HUES48 (cell line): ENCODE measurements around the gene EPS8L2.

Experiments
- H3K27ac ChIP-seq: one replicate; pipeline ENCODE4 v1.7.0; 2013; ENCODE audit warnings: low read depth, low read length, inconsistent platforms
- H3K27me3 ChIP-seq: 2 replicates; pipeline ENCODE4 v1.6.1; 2013; ENCODE audit warnings: mild to moderate bottlenecking, low read length; ENCODE audit not compliant: control insufficient read depth, insufficient read depth
- H3K36me3 ChIP-seq: 2 replicates; pipeline ENCODE4 v1.6.1; 2013; ENCODE audit warnings: low read length; ENCODE audit not compliant: control insufficient read depth, insufficient read depth
- H3K4me1 ChIP-seq: 2 replicates; pipeline ENCODE4 v1.6.1; 2013; ENCODE audit warnings: mild to moderate bottlenecking, low read length; ENCODE audit not compliant: control insufficient read depth, insufficient read depth
- H3K4me3 ChIP-seq: 2 replicates; pipeline ENCODE4 v1.5.1; 2013; ENCODE audit warnings: mild to moderate bottlenecking, low read depth, low read length
- H3K9ac ChIP-seq: 2 replicates; pipeline ENCODE4 v1.6.1; 2013; ENCODE audit warnings: mild to moderate bottlenecking, low read depth, low read length, moderate library complexity
- H3K9me3 ChIP-seq: 2 replicates; pipeline ENCODE4 v1.6.1; 2013; ENCODE audit warnings: low read length; ENCODE audit not compliant: control insufficient read depth, insufficient read depth

Gene EPS8L2

DNA sequence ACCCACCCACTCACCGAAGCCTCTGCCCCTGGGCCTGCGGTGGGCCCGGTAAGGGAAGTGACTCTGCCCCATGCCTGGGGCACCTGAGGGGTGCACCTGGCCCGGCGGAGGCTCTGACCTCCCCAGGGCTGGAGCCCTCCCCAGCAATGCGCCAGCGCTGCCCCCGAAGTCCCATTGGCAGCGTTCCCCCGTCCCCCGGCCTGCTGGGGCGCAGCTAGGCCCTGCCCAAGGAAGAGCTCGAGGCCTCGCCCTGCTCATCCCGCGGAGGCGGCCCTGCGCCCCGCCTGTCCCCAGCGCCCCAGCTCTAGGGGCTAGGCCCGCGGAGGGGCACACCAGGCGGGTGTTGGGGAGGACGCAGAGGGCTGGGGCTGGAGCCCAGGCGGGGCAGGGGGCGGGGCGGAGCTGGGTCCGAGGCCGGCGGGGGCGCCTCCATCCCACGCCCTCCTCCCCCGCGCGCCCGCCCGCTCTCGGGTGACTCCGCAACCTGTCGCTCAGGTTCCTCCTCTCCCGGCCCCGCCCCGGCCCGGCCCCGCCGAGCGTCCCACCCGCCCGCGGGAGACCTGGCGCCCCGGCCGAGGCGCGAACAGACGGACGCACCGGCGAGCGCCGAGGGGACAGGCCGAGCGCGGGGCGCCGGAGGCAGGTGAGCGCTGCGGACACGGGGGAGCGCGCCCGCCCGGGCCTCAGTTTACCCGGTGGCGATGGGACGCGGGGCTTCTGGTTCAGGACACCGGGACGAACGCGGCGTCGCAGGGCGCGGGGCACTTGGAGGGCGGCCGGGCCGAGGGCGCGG lies at the start of gene EPS8L2:
EPS8L2 (plus strand) TSS at position 586 of the 793 bp plus-strand sequence. CDS start 3,177 bp downstream, outside the sequence.
- Histone ChIP-seq H3K4me1 (peaks cover 18% of the 10 kb centered on the region), H3K27ac (peak within 1 kb of the TSS; percentile 51), H3K36me3 (peaks cover 8% of the 10 kb centered on the region; the same call in 1 of the 2 replicates), H3K4me3 (peak within 1 kb of the TSS; percentile 59), H3K9ac (0 out of 2 replicates have a peak within 1 kb of the TSS, but pooled peaks have one; percentile 38), H3K27me3 (no peaks in the 10 kb centered on the region), H3K9me3 (no peaks in the 10 kb centered on the region)

DNA sequence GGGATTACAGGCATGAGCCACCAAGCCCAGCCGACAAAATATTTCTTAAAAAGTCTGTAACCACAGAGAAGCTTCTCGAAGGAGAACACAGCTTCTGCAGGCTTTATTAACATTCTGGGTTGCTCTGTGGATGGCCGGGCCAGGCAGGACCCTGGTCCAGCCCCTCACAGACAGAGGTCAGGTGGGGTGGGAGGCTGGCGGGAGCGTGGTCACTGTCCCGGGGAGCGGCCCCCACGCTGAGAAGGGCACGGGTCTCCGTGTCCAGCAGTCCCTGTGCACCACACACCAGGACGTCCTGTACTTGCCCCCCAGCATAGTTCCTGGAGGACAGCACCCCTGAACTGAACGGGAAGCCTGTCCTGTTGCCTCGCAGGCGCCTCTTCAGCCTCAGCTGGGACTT lies 49.6 kb upstream of the EPS8L2 start:
- Histone ChIP-seq H3K27me3 (no peaks in the 10 kb centered on the region), H3K36me3 (peaks cover 52% of the 10 kb centered on the region)

DNA sequence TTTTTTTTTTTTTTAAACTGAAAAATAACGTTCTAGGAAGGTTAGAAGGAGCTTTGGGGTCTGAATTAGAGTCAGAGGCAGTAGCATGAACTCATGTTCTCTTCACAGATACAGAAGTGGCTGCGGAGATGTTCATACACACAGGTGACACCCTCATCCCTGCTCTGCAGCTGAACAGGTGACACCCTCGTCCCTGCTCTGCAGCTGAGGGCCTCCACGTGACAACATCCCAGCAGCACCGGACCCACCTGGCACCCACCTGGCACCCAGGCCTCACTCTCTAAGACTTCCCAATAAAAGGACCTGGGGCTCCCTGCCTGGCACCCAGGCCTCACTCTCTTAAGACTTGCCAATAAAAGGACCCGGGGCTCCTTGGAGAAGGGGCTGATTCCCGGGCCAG lies 49.2 kb upstream of the EPS8L2 start:
- H3K27me3 ChIP-seq, result no peaks in the 10 kb centered on the region
- H3K9ac ChIP-seq, result no peak overlapping the region
- peaks cover 48% of the 10 kb centered on the region for H3K36me3 ChIP-seq
- H3K9me3 ChIP-seq, result no peaks in the 10 kb centered on the region
- no peaks in the 10 kb centered on the region for H3K4me1 ChIP-seq
- H3K4me3 ChIP-seq, result no peak overlapping the region
- H3K27ac ChIP-seq, result no peak overlapping the region

More for the DNA sequence above, 49.6 kb upstream of the EPS8L2 start:
- Histone ChIP-seq H3K4me3 (no peak overlapping the region), H3K27ac (no peak overlapping the region), H3K9ac (no peak overlapping the region), H3K9me3 (no peaks in the 10 kb centered on the region), H3K4me1 (no peaks in the 10 kb centered on the region)

GRCh38 chr11:657691-658126 lies 48.3 kb upstream of the EPS8L2 start:
- Histone ChIP-seq H3K4me1 (no peaks in the 10 kb centered on the region), H3K9ac (no peak overlapping the region), H3K27ac (no peak overlapping the region), H3K36me3 (peaks cover 47% of the 10 kb centered on the region), H3K4me3 (no peak overlapping the region), H3K27me3 (no peaks in the 10 kb centered on the region), H3K9me3 (no peaks in the 10 kb centered on the region)

GRCh38 chr11:659532-660085 lies 46.4 kb upstream of the EPS8L2 start:
- Histone ChIP-seq H3K27ac (no peak overlapping the region), H3K9ac (no peak overlapping the region), H3K36me3 (peaks cover 44% of the 10 kb centered on the region), H3K9me3 (no peaks in the 10 kb centered on the region), H3K4me1 (no peaks in the 10 kb centered on the region), H3K4me3 (no peak overlapping the region), H3K27me3 (no peaks in the 10 kb centered on the region)

DNA sequence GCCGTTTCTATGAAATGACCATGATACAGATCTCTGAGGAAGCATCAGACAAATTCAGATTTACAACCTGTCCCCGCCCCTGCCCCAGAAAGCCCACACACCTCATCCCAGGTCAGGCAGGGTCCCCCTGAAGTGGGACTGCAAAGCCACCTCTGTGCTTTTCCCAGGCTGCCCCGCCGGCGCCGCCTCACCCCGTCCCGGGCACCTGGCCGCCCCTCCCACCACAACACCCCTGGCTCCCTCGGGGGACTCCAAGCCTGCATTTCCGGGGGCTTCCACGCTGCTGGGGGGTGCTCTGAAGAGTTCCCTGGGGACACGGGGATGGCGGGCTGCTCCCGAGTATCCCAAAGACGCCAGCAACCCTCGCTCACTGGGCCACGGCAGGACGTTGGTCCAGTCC lies 45.8 kb upstream of the EPS8L2 start:
- no peaks in the 10 kb centered on the region for H3K4me1 ChIP-seq
- no peak overlapping the region for H3K9ac ChIP-seq
- H3K36me3 ChIP-seq, result peaks cover 44% of the 10 kb centered on the region
- no peaks in the 10 kb centered on the region for H3K27me3 ChIP-seq
- H3K27ac ChIP-seq, result no peak overlapping the region
- no peaks in the 10 kb centered on the region for H3K9me3 ChIP-seq
- H3K4me3 ChIP-seq, result no peak overlapping the region

GRCh38 chr11:660681-661444 lies 45.2 kb upstream of the EPS8L2 start:
- Histone ChIP-seq H3K4me3 (no peak overlapping the region), H3K4me1 (no peaks in the 10 kb centered on the region), H3K9me3 (no peaks in the 10 kb centered on the region), H3K27me3 (no peaks in the 10 kb centered on the region), H3K9ac (no peak overlapping the region), H3K36me3 (peaks cover 49% of the 10 kb centered on the region), H3K27ac (no peak overlapping the region)

DNA sequence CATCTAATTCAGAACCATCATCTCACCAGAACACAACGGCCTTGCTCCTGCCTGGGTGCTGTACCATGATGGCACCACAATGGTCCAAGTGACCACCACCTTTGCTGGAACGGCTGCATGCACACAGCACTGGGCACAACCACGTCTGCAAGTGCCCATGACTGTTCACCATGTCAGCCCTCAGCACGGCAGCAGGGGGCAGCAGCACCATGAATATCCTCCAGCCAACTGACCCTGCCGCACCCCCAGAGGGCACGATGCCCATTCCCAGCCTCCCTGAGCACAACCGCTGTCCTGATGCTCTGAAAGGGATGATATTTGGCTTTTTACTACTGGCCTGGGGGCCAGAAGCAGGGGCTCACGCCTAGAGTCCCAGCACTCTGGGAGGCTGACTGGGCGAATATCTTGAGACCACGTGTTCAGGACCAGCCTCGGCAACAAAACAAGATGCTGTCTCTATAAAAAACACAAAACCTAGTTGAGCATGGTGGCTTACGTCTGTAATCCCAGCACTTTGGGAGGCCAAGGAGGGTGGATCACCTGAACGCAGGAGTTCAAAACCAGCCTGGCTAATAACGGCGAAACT lies 43.2 kb upstream of the EPS8L2 start:
- Histone ChIP-seq H3K4me3 (no peak overlapping the region), H3K27ac (no peak overlapping the region), H3K27me3 (no peaks in the 10 kb centered on the region), H3K9ac (no peak overlapping the region), H3K4me1 (no peaks in the 10 kb centered on the region), H3K36me3 (peaks cover 49% of the 10 kb centered on the region), H3K9me3 (no peaks in the 10 kb centered on the region)

DNA sequence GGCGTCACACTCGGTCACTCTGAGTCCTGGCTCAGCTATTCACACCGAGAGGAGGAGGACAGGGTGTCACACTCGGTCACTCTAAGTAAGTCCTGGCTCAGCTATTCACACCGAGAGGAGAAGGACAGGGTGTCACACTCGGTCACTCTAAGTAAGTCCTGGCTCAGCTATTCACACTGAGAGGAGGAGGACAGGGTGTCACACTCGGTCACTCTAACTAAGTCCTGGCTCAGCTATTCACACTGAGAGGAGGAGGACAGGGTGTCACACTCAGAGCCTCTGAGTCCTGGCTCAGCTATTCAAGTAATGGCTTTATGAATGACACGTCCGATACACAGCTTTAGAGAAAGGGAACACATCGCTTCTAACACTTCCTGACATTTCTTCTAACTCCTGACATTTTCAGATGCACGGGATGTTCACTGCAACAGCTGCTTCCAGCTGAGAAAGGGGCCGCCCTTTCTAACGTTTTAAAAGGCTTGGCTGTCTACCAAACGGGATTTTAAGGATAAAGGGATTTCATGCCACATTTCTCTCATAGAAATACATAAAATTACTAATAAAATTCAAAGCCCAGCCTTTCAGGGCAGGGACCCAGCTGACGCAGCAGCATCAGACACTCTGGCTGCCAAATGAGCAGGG lies 40.8 kb upstream of the EPS8L2 start:
- Histone ChIP-seq H3K9me3 (no peaks in the 10 kb centered on the region), H3K27ac (no peak overlapping the region), H3K36me3 (peaks cover 34% of the 10 kb centered on the region)

DNA sequence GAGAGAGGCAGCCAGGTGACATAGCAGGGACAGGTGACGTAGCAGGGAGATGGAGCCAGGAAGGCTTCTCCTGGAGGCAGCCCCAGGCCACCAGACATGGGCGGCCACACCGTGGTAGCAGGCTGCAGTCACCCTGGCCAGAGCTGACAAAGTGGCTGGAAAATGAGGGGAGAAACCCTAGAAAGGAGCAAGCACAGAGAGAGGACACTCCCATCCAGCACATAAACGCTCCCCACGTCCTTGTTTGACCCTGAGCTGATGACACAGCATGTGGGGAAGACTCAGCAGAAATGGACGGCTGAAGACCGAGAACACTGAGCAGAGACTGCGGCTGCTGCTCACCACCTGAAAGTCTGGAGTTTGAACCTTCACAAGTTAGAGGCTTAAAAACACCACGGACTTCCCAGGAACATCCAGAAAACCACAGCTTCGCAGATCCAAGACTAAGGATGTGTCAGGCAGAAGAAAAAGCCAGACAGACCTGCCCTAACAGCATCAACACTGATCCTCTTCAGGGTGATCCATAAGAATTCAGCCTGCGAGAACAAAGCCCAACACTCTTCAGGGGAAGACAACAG lies 40.2 kb upstream of the EPS8L2 start:
- peaks cover 29% of the 10 kb centered on the region for H3K36me3 ChIP-seq
- H3K27me3 ChIP-seq, result no peaks in the 10 kb centered on the region
- H3K27ac ChIP-seq, result no peak overlapping the region
- H3K9me3 ChIP-seq, result no peaks in the 10 kb centered on the region
- H3K9ac ChIP-seq, result no peak overlapping the region
- no peak overlapping the region for H3K4me3 ChIP-seq
- H3K4me1 ChIP-seq, result no peaks in the 10 kb centered on the region

More for the DNA sequence above, 40.8 kb upstream of the EPS8L2 start:
- Histone ChIP-seq H3K27me3 (no peaks in the 10 kb centered on the region), H3K4me3 (no peak overlapping the region), H3K4me1 (no peaks in the 10 kb centered on the region), H3K9ac (no peak overlapping the region)
